Gastrocnemius medialis (tissue), 4 donors: ENCODE data around the gene PTGER4. TPM values are rescaled to one million over a fixed set of nuclear protein-coding genes. Genes with fewer than 3 reads are reported as not detected.

Source experiments
- ATAC-seq, 2 donors: fragments of 150-250 bp; one replicate each; pipeline ENCODE4 v1.9.1; 2016
- DNase-seq, 2 donors: peaks; one replicate each; pipeline ENCODE4 v3.0.0-alpha.2; 2019
- H3K27ac ChIP-seq, 4 donors: fragments of 200-600 bp; sonication (generic); 1 replicate in 1 of 4; 2 replicates in 3 of 4; pipeline ENCODE4 v1.5.1; 2016 to 2018; ENCODE audit warnings: mild to moderate bottlenecking in 2 of 4, moderate library complexity in 1 of 4
- H3K27me3 ChIP-seq, 3 donors: fragments of 200-600 bp; sonication (generic) in 2 of 3; 1 replicate in 1 of 3; 2 replicates in 2 of 3; pipeline versions ENCODE4 v1.5.1 to v1.6.0; 2016 to 2019; ENCODE audit warnings: mild to moderate bottlenecking in 1 of 3, moderate library complexity in 1 of 3
- H3K36me3 ChIP-seq, 2 donors: fragments of 200-600 bp; sonication (generic) in 1 of 2; one replicate each; pipeline ENCODE4 v1.5.1; 2017 to 2018
- H3K4me1 ChIP-seq, 2 donors: fragments of 200-600 bp; sonication (generic) in 1 of 2; one replicate each; pipeline ENCODE4 v1.5.1; 2016 to 2017; ENCODE audit warnings: mild to moderate bottlenecking in 2 of 2
- H3K4me3 ChIP-seq, 4 donors: fragments of 200-600 bp; sonication (generic) in 3 of 4; 1 replicate in 1 of 4; 2 replicates in 3 of 4; pipeline ENCODE4 v1.5.1; 2016 to 2019; ENCODE audit warnings: mild to moderate bottlenecking in 2 of 4
- H3K9me3 ChIP-seq, 3 donors: fragments of 200-600 bp; sonication (generic) in 2 of 3; 1 replicate in 1 of 3; 2 replicates in 2 of 3; pipeline ENCODE4 v1.5.1; 2016 to 2019
- POLR2A ChIP-seq, 2 donors: fragments of 450-650 bp; IDR thresholded peaks; one replicate each; pipeline ENCODE4 v1.6.1; 2017; ENCODE audit warnings: antibody characterized with exemption in 2 of 2, mild to moderate bottlenecking in 2 of 2, moderate library complexity in 2 of 2
- in situ Hi-C, 4 donors: fragments of 200-750 bp; cut with MboI; loops; one replicate each; pipeline versions ENCODE4 v1.15.0 to v1.8.0; 2017; ENCODE audit warnings: low sequenced_read_pairs in 4 of 4
- intact Hi-C: fragments of 100-400 bp; cut with DNase I; formaldehyde crosslinking; loops from one replicate; pipeline ENCODE4 v1.15.1; 2023; ENCODE audit warnings: low total_unique reads
- total RNA-seq, 4 donors: library from RNA; depleted of rRNA; stranded (reverse); fragments of >200 nt; gene quantifications; one replicate each; pipeline versions ENCODE4 v1.1.0 to v1.2.3, GENCODE V29; 2016
- TF ChIP-seq, protein P1 (sequence below), 5 experiments: fragments of 450-650 bp in 3 of 5; fragments of 200-600 bp in 2 of 5; sonication (generic) in 2 of 5; IDR thresholded peaks in 4 of 5; conservative IDR thresholded peaks in 1 of 5; 1 replicate in 4 of 5; 2 replicates in 1 of 5; pipeline ENCODE4 v1.5.1; 2016 to 2019; ENCODE audit warnings: antibody characterized with exemption in 5 of 5, mild to moderate bottlenecking in 3 of 5, moderate library complexity in 3 of 5

The PTGER4 gene
- total RNA-seq, 4 donors from 2014 or later: 4.2 to 11.2 (median 7.4) TPM

DNA sequence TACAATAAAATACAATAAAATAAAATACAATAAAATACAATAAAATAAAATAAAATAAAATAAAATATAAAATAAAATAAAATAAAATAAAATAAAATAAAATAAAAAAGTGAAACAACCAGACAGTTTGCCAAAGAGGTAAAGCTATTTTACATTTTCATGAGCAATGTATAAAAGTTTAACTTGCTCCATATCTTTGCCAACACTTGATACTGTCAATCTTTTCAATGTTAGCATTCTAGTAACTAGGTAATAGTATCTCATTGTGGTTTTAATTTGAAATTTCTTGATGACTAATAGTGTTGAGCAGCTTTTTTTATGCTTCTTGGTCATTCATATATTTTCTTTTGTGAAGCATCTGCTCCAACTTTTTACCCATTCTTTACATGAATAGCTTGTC is 58.8 kb downstream of the PTGER4 start:
- intact Hi-C loops: no loop called here

More for the DNA sequence above, 58.8 kb downstream of the PTGER4 start:
- Histone ChIP-seq H3K4me1 (peaks cover 14 to 22% of the 10 kb centered on the region in 2 donors), H3K4me3 (no peak overlapping the region), H3K27ac (no peak overlapping the region), H3K9me3 (no peaks in the 10 kb centered on the region), H3K36me3 (no peaks in the 10 kb centered on the region), H3K27me3 (no peaks in the 10 kb centered on the region)
- ATAC-seq (no peak), DNase-seq (no peak)
- in situ Hi-C loops: loop anchor here in 1 of 4 donors (25.0 kb wide), 1 partner anchor 1026 kb away; no protein-coding TSS in a partner anchor
- TF ChIP-seq, protein P1, sequence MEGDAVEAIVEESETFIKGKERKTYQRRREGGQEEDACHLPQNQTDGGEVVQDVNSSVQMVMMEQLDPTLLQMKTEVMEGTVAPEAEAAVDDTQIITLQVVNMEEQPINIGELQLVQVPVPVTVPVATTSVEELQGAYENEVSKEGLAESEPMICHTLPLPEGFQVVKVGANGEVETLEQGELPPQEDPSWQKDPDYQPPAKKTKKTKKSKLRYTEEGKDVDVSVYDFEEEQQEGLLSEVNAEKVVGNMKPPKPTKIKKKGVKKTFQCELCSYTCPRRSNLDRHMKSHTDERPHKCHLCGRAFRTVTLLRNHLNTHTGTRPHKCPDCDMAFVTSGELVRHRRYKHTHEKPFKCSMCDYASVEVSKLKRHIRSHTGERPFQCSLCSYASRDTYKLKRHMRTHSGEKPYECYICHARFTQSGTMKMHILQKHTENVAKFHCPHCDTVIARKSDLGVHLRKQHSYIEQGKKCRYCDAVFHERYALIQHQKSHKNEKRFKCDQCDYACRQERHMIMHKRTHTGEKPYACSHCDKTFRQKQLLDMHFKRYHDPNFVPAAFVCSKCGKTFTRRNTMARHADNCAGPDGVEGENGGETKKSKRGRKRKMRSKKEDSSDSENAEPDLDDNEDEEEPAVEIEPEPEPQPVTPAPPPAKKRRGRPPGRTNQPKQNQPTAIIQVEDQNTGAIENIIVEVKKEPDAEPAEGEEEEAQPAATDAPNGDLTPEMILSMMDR (IDR thresholded peaks at IDR 0.05 in 4 of 5, conservative IDR thresholded peaks at IDR 0.05 in 1 of 5): no peak
- TF ChIP-seq POLR2A (IDR thresholded peaks at IDR 0.05): no peak

Other genes with a start within 250 kb of the PTGER4 start
- 10 to 100 TPM; 20.2 to 49.0 (median 32.6) TPM for gene TTC33, start 76.0 kb downstream of the PTGER4 start, total RNA-seq
- 10 to 100 TPM; 26.8 to 51.9 (median 36.9) TPM for gene PRKAA1, start 118.5 kb downstream of the PTGER4 start, total RNA-seq
- 100 to 1,000 TPM in 2 of 4 donors, 10 to 100 TPM in 2; 42.4 to 155 (median 92.9) TPM for gene RPL37, start 155.3 kb downstream of the PTGER4 start, total RNA-seq
- 1 to 10 TPM; 3.6 to 4.5 (median 3.8) TPM for gene CARD6, start 161.5 kb downstream of the PTGER4 start, total RNA-seq
- 1 to 10 TPM in 3 of 4 donors, under 1 TPM in 1; 0.98 to 5.7 (median 4.5) TPM for gene C7, start 229.6 kb downstream of the PTGER4 start, total RNA-seq